BLaER1 treated with 17β-estradiol and CSF1 and Interleukin-3, amounts not matched to agents 10 nM and 100 nM (cell line): ENCODE data around the gene PARP8.
"Not testable (repeated sequence)": the region's sequence is repeated elsewhere in the genome, so short reads cannot be mapped to it uniquely, and the experiment has no call there.

ENCODE experiments used
- H3K27ac ChIP-seq, 11 experiments: shearing (Covaris generic); formaldehyde crosslinking; 2 replicates each; pipeline ENCODE4 v1.8.1; 2022
- H3K27me3 ChIP-seq, 11 experiments: shearing (Covaris generic); formaldehyde crosslinking; 2 replicates each; pipeline ENCODE4 v1.8.1; 2022
- H3K36me3 ChIP-seq, 11 experiments: shearing (Covaris generic); formaldehyde crosslinking; 2 replicates each; pipeline ENCODE4 v1.8.1; 2022
- H3K4me1 ChIP-seq, 10 experiments: shearing (Covaris generic); formaldehyde crosslinking; 2 replicates each; pipeline ENCODE4 v1.8.1; 2022
- H3K4me2 ChIP-seq, 11 experiments: shearing (Covaris generic); formaldehyde crosslinking; 2 replicates each; pipeline ENCODE4 v1.8.1; 2022
- H3K4me3 ChIP-seq, 10 experiments: shearing (Covaris generic); formaldehyde crosslinking; 2 replicates each; pipeline ENCODE4 v1.8.1; 2022
- H3K9ac ChIP-seq, 11 experiments: shearing (Covaris generic); formaldehyde crosslinking; 2 replicates each; pipeline ENCODE4 v1.8.1; 2022
- H3K9me3 ChIP-seq, 11 experiments: shearing (Covaris generic); formaldehyde crosslinking; replicated peaks in 1 of 11; 2 replicates each; pipeline ENCODE4 v1.8.1; 2022
- H4K20me1 ChIP-seq, 11 experiments: shearing (Covaris generic); formaldehyde crosslinking; 2 replicates each; pipeline ENCODE4 v1.8.1; 2022
- Cebpa-rat ChIP-seq, 11 experiments: shearing (Covaris generic); IDR thresholded peaks; 2 replicates each; pipeline ENCODE4 v1.8.1; 2022

The PARP8 gene

GRCh38 chr5:50786073-50786472 is 119.6 kb downstream of the PARP8 start:
- Histone ChIP-seq H3K9ac (no peak overlapping the region), H4K20me1 (no peaks in the 10 kb centered on the region; a peak in 1 of 22 replicates), H3K4me1 (0 out of 20 replicates have a peak, but pooled peaks cover 0 to 3% (median 0%) of the 10 kb centered on the region in 10 experiments), H3K36me3 (peaks cover 18 to 78% (median 56%) of the 10 kb centered on the region in 11 experiments), H3K27me3 (no peaks in the 10 kb centered on the region), H3K27ac (no peak overlapping the region), H3K4me3 (no peak overlapping the region), H3K4me2 (no peak overlapping the region), H3K9me3 (no peaks in the 10 kb centered on the region)
- TF ChIP-seq Cebpa-rat (IDR thresholded peaks at IDR 0.05): no peak

DNA sequence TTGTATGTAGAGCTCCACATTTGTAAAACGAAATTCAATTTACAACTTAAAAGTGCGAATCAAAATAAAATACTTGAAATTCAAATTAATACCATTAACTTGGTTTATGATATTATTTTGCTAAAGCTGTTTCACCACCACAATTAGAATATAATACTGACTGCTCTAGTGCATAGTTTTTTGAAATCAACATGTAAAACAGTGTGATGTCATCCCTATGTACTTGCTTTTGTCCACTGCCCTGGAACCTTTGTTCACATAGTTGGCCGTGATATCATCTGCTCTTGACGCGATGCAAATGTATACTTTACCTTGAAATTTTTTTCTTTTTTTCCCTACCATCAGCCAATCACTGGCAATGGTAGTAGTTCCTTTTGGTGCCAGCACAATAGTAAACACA is 125.4 kb downstream of the PARP8 start:
- peaks cover 24 to 90% (median 56%) of the 10 kb centered on the region in 11 experiments for H3K36me3 ChIP-seq
- no peak overlapping the region for H3K27ac ChIP-seq
- no peak for TF ChIP-seq Cebpa-rat (IDR thresholded peaks at IDR 0.05)
- H3K4me2 ChIP-seq: no peak overlapping the region
- H3K9me3 ChIP-seq: no peaks in the 10 kb centered on the region
- H4K20me1 ChIP-seq: no peaks in the 10 kb centered on the region
- no peak overlapping the region for H3K9ac ChIP-seq
- no peaks in the 10 kb centered on the region for H3K4me1 ChIP-seq
- no peaks in the 10 kb centered on the region for H3K27me3 ChIP-seq
- no peak overlapping the region for H3K4me3 ChIP-seq

GRCh38 chr5:50792843-50793242 is 126.4 kb downstream of the PARP8 start:
- no peaks in the 10 kb centered on the region for H3K9me3 ChIP-seq
- peaks cover 24 to 93% (median 51%) of the 10 kb centered on the region in 11 experiments for H3K36me3 ChIP-seq
- no peak for TF ChIP-seq Cebpa-rat (IDR thresholded peaks at IDR 0.05)
- H3K4me2 ChIP-seq: no peak overlapping the region
- H3K27me3 ChIP-seq: no peaks in the 10 kb centered on the region
- H3K4me3 ChIP-seq: no peak overlapping the region
- H3K9ac ChIP-seq: no peak overlapping the region
- H4K20me1 ChIP-seq: no peaks in the 10 kb centered on the region
- H3K27ac ChIP-seq: no peak overlapping the region
- H3K4me1 ChIP-seq: no peaks in the 10 kb centered on the region

DNA sequence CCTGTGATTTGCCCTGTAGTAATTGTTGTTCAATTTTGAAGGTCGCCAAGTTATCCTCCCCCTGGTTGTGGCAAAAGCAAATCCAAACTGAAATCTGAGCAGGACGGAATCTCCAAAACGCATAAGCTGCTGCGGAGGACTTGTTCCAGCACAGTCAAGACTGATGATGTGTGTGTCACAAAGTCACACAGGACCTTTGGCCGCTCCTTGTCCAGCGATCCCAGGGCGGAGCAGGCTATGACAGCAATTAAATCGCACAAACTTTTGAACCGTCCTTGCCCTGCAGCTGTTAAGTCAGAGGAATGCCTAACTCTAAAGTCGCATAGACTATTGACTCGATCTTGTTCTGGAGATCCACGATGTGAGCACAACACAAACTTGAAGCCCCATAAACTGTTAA is 128.4 kb downstream of the PARP8 start:
- peaks cover 15 to 96% (median 40%) of the 10 kb centered on the region in 11 experiments; a peak in 21 of 22 replicates for H3K36me3 ChIP-seq
- no peak overlapping the region for H3K27ac ChIP-seq
- no peaks in the 10 kb centered on the region for H4K20me1 ChIP-seq
- H3K9me3 ChIP-seq: no peaks in the 10 kb centered on the region
- H3K9ac ChIP-seq: no peak overlapping the region
- no peak for TF ChIP-seq Cebpa-rat (IDR thresholded peaks at IDR 0.05)
- no peaks in the 10 kb centered on the region for H3K4me1 ChIP-seq
- H3K27me3 ChIP-seq: no peaks in the 10 kb centered on the region
- no peak overlapping the region for H3K4me3 ChIP-seq
- H3K4me2 ChIP-seq: no peak overlapping the region

GRCh38 chr5:50798002-50798401 is 131.6 kb downstream of the PARP8 start:
- Histone ChIP-seq H3K9ac (no peak overlapping the region), H3K4me1 (no peaks in the 10 kb centered on the region), H4K20me1 (no peaks in the 10 kb centered on the region), H3K4me2 (no peak overlapping the region), H3K4me3 (no peak overlapping the region), H3K27ac (no peak overlapping the region), H3K9me3 (peaks cover 10 to 21% (median 11%) of the 10 kb centered on the region in 11 experiments), H3K27me3 (no peaks in the 10 kb centered on the region), H3K36me3 (peaks cover 15 to 93% (median 50%) of the 10 kb centered on the region in 11 experiments; a peak in 21 of 22 replicates)
- no peak for TF ChIP-seq Cebpa-rat (IDR thresholded peaks at IDR 0.05)

DNA sequence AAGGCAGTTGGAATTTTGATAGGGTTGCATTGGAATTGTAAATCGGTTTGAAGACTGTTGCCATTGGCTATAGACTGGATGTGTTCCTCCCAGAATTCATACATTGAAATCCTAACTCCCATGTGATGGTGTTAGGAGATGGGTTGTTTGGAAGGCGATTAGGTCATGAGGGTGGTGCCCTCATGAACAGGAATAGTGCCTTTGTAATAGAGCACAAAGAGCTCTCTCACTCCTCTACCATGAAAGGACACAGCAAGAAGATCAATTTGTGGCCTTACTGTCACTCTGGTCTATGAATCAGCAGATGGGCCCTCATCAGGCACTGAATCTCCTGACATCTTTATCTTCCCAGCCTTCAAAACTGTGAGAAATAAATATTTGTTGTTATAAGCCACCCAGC is 133.2 kb downstream of the PARP8 start:
- H3K4me1 ChIP-seq: no peaks in the 10 kb centered on the region
- no peak for TF ChIP-seq Cebpa-rat (IDR thresholded peaks at IDR 0.05)

DNA sequence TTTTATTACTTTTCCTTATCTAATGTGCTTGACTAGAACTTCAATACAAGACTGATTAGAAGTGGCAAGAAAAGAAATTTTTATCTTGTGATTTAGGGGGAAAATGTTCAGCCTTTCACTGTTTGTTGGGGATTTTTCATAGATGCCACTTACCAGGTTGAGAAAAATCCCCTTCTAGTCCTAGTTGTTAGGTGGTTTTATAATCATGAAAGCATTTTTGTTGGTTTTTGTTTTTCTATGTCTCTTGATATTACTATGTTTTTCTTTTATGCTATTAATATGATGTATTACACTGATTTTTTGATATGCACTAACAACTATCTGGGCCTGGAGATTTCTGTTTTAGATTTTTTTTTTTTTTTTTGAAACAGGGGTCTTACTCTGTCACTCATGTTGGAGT is 134.0 kb downstream of the PARP8 start:
- Histone ChIP-seq H3K4me1 (no peaks in the 10 kb centered on the region), H3K27ac (no peak overlapping the region)
- no peak for TF ChIP-seq Cebpa-rat (IDR thresholded peaks at IDR 0.05)

More for the DNA sequence above, 133.2 kb downstream of the PARP8 start:
- H3K27ac ChIP-seq: no peak overlapping the region
- peaks cover 14 to 28% (median 20%) of the 10 kb centered on the region in 11 experiments for H3K9me3 ChIP-seq
- no peak overlapping the region for H3K9ac ChIP-seq
- H3K4me2 ChIP-seq: no peak overlapping the region
- H3K4me3 ChIP-seq: no peak overlapping the region
- no peaks in the 10 kb centered on the region for H3K27me3 ChIP-seq
- no peaks in the 10 kb centered on the region; a peak in 1 of 22 replicates for H4K20me1 ChIP-seq
- H3K36me3 ChIP-seq: peaks cover 20 to 94% (median 50%) of the 10 kb centered on the region in 11 experiments; a peak in 21 of 22 replicates

DNA sequence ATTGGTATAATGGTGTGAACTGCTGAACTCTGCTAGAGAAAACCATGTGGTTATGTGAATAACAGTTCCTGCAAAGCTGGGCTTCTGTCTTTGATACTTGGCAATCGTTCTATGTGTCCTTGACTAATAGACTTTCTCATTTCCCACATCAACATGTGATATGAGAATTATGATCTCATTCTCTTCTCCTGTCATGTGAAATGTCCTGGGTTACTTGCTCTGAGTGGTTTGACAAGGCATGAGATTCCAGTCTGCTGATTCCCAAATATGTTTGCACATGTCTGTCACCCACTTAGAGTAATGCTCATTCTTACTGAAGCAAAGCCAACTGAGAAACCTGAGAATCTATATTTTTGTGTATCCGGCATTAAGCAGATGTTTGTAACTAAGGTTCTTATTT is 141.2 kb downstream of the PARP8 start:
- Histone ChIP-seq H3K27me3 (no peaks in the 10 kb centered on the region), H3K36me3 (peaks cover 6 to 58% (median 23%) of the 10 kb centered on the region in 11 experiments; a peak in 19 of 22 replicates), H3K4me3 (no peak overlapping the region), H3K9me3 (peaks cover 14 to 25% (median 20%) of the 10 kb centered on the region in 11 experiments), H4K20me1 (peaks cover 0 to 3% (median 0%) of the 10 kb centered on the region in 11 experiments; a peak in 1 of 22 replicates), H3K27ac (no peak overlapping the region), H3K4me2 (no peak overlapping the region), H3K9ac (no peak overlapping the region), H3K4me1 (peaks cover 0 to 6% (median 0%) of the 10 kb centered on the region in 10 experiments; a peak in 1 of 20 replicates)
- no peak for TF ChIP-seq Cebpa-rat (IDR thresholded peaks at IDR 0.05)

More for the DNA sequence above, 134.0 kb downstream of the PARP8 start:
- H3K4me3 ChIP-seq: no peak overlapping the region
- no peaks in the 10 kb centered on the region; a peak in 1 of 22 replicates for H4K20me1 ChIP-seq
- no peak overlapping the region for H3K4me2 ChIP-seq
- H3K9ac ChIP-seq: no peak overlapping the region
- peaks cover 14 to 28% (median 20%) of the 10 kb centered on the region in 11 experiments for H3K9me3 ChIP-seq
- no peaks in the 10 kb centered on the region for H3K27me3 ChIP-seq
- H3K36me3 ChIP-seq: peaks cover 13 to 90% (median 44%) of the 10 kb centered on the region in 11 experiments; a peak in 21 of 22 replicates

DNA sequence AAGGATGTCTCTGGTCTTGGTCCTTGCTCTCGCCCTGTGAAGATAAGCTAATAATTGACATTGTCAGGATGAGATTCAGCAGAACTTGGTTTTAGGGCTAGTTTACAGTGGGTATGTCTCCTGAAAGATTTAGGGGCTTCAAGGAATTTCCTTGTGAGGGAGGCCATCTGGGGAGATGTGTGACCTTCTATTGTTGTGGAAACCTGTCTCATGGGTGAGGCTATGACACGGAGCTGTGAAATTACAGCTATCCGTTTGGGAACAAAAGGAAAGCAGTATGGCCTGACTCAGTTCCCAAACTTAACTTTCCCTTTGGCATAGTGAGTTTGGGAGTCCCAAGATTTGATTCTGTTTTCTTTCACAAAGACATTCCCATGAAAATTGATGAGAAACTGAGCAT is 142.0 kb downstream of the PARP8 start:
- Histone ChIP-seq H4K20me1 (peaks cover 0 to 3% (median 0%) of the 10 kb centered on the region in 11 experiments; a peak in 1 of 22 replicates), H3K4me2 (no peak overlapping the region), H3K4me3 (no peak overlapping the region), H3K9ac (no peak overlapping the region), H3K27ac (no peak overlapping the region), H3K4me1 (peaks cover 0 to 6% (median 0%) of the 10 kb centered on the region in 10 experiments; a peak in 1 of 20 replicates), H3K9me3 (peaks cover 7 to 18% (median 15%) of the 10 kb centered on the region in 11 experiments; a peak in 19 of 22 replicates), H3K27me3 (no peaks in the 10 kb centered on the region), H3K36me3 (peaks cover 0 to 51% (median 15%) of the 10 kb centered on the region in 11 experiments; a peak in 18 of 22 replicates)
- TF ChIP-seq Cebpa-rat (IDR thresholded peaks at IDR 0.05): no peak

DNA sequence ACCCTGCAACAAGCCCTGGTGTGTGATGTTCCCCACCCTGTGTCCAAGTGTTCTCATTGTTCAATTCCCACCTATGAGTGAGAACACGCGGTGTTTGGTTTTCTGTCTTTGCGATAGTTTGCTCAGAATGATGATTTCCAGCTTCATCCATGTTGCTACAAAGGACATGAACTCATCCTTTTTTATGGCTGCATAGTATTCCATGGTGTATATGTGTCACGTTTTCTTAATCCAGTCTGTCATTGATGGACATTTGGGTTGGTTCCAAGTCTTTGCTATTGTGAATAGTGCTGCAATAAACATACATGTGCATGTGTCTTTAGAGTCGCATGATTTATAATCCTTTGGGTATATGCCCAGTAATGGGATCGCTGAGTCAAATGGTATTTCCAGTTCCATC is 145.3 kb downstream of the PARP8 start:
- H3K4me3 ChIP-seq, H3K9ac ChIP-seq, H3K4me1 ChIP-seq, H4K20me1 ChIP-seq, H3K27ac ChIP-seq, H3K27me3 ChIP-seq, H3K4me2 ChIP-seq: not testable (repeated sequence)
- Histone ChIP-seq H3K9me3 (peaks cover 0 to 13% (median 11%) of the 10 kb centered on the region in 11 experiments; a peak in 17 of 22 replicates), H3K36me3 (peaks cover 0 to 60% (median 16%) of the 10 kb centered on the region in 11 experiments; a peak in 16 of 22 replicates)
